Measurements from ENCODE around the gene PDSS2.
"Not testable (repeated sequence)": the region's sequence is repeated elsewhere in the genome, so short reads cannot be mapped to it uniquely, and the experiment has no call there.

Gene PDSS2

GRCh38 chr6:107124934-107125348 is 334.4 kb downstream of the PDSS2 start:
- peaks cover 30% of the 10 kb centered on the region for H3K4me1 ChIP-seq (ENCODE audit: insufficient read depth, low read length)
- H3K9ac ChIP-seq (ENCODE audit: low read depth, low read length) = no peak overlapping the region
- 28% methylated on average over 3 of the region's 4 CpGs for WGBS
- H3K4me3 ChIP-seq (ENCODE audit: low read length) = no peak overlapping the region
- peak overlapping the region; percentile 65; the same call in 1 of the 2 replicates for H3K27ac ChIP-seq (ENCODE audit: low read depth, low read length)
- H3K36me3 ChIP-seq (ENCODE audit: insufficient read depth, low read length) = no peaks in the 10 kb centered on the region
- no peaks in the 10 kb centered on the region for H3K9me3 ChIP-seq (ENCODE audit: insufficient read depth, low read depth, low read length)
- no peaks in the 10 kb centered on the region for H3K27me3 ChIP-seq (ENCODE audit: insufficient read depth, low read length)

GRCh38 chr6:107123501-107123900 is 335.9 kb downstream of the PDSS2 start:
- no peaks in the 10 kb centered on the region for H3K27me3 ChIP-seq (ENCODE audit: insufficient read depth, low read length)
- H3K4me3 ChIP-seq (ENCODE audit: low read length) = no peak overlapping the region
- no peaks in the 10 kb centered on the region for H3K9me3 ChIP-seq (ENCODE audit: insufficient read depth, low read depth, low read length)
- no peaks in the 10 kb centered on the region for H3K36me3 ChIP-seq (ENCODE audit: insufficient read depth, low read length)
- H3K27ac ChIP-seq (ENCODE audit: low read depth, low read length) = no peak overlapping the region
- WGBS = 97% methylated on average over 6 of the region's 6 CpGs
- H3K4me1 ChIP-seq (ENCODE audit: insufficient read depth, low read length) = peaks cover 28% of the 10 kb centered on the region
- H3K9ac ChIP-seq (ENCODE audit: low read depth, low read length) = no peak overlapping the region

GRCh38 chr6:107122748-107123147 is 336.6 kb downstream of the PDSS2 start:
- H3K9me3 ChIP-seq (ENCODE audit: insufficient read depth, low read depth, low read length) = no peaks in the 10 kb centered on the region
- WGBS = 92% methylated on average over 4 of the region's 4 CpGs
- H3K4me1 ChIP-seq (ENCODE audit: insufficient read depth, low read length) = peaks cover 34% of the 10 kb centered on the region
- no peaks in the 10 kb centered on the region for H3K36me3 ChIP-seq (ENCODE audit: insufficient read depth, low read length)
- H3K9ac ChIP-seq (ENCODE audit: low read depth, low read length) = no peak overlapping the region
- no peaks in the 10 kb centered on the region for H3K27me3 ChIP-seq (ENCODE audit: insufficient read depth, low read length)
- no peak overlapping the region for H3K27ac ChIP-seq (ENCODE audit: low read depth, low read length)
- no peak overlapping the region for H3K4me3 ChIP-seq (ENCODE audit: low read length)

GRCh38 chr6:107121964-107122495 is 337.3 kb downstream of the PDSS2 start:
- Histone ChIP-seq H3K4me1 (ENCODE audit: insufficient read depth, low read length) (peaks cover 42% of the 10 kb centered on the region), H3K27ac (ENCODE audit: low read depth, low read length) (no peak overlapping the region), H3K9me3 (ENCODE audit: insufficient read depth, low read depth, low read length) (no peaks in the 10 kb centered on the region), H3K4me3 (ENCODE audit: low read length) (no peak overlapping the region), H3K9ac (ENCODE audit: low read depth, low read length) (no peak overlapping the region), H3K36me3 (ENCODE audit: insufficient read depth, low read length) (no peaks in the 10 kb centered on the region), H3K27me3 (ENCODE audit: insufficient read depth, low read length) (no peaks in the 10 kb centered on the region)
- WGBS = 95% methylated on average over 8 of the region's 8 CpGs

- WGBS = 85% methylated on average over 5 of the region's 6 CpGs
- H3K4me3 ChIP-seq (ENCODE audit: low read length) = no peak overlapping the region
- H3K9ac ChIP-seq (ENCODE audit: low read depth, low read length) = no peak overlapping the region
- H3K27ac ChIP-seq (ENCODE audit: low read depth, low read length) = no peak overlapping the region
- no peaks in the 10 kb centered on the region for H3K9me3 ChIP-seq (ENCODE audit: insufficient read depth, low read depth, low read length)
- H3K4me1 ChIP-seq (ENCODE audit: insufficient read depth, low read length) = peaks cover 44% of the 10 kb centered on the region
- no peaks in the 10 kb centered on the region for H3K36me3 ChIP-seq (ENCODE audit: insufficient read depth, low read length)
- H3K27me3 ChIP-seq (ENCODE audit: insufficient read depth, low read length) = no peaks in the 10 kb centered on the region
Observed at GRCh38 chr6:107121266-107121665, 338.1 kb downstream of the PDSS2 start.

GRCh38 chr6:107120404-107120803 is 339.0 kb downstream of the PDSS2 start:
- Histone ChIP-seq H3K27ac (ENCODE audit: low read depth, low read length) (no peak overlapping the region), H3K4me1 (ENCODE audit: insufficient read depth, low read length) (peaks cover 43% of the 10 kb centered on the region), H3K27me3 (ENCODE audit: insufficient read depth, low read length) (no peaks in the 10 kb centered on the region), H3K4me3 (ENCODE audit: low read length) (no peak overlapping the region), H3K9ac (ENCODE audit: low read depth, low read length) (no peak overlapping the region), H3K9me3 (ENCODE audit: insufficient read depth, low read depth, low read length) (no peaks in the 10 kb centered on the region), H3K36me3 (ENCODE audit: insufficient read depth, low read length) (no peaks in the 10 kb centered on the region)
- 96% methylated on average over 4 of the region's 4 CpGs for WGBS

- Histone ChIP-seq H3K36me3 (ENCODE audit: insufficient read depth, low read length) (no peaks in the 10 kb centered on the region), H3K27me3 (ENCODE audit: insufficient read depth, low read length) (no peaks in the 10 kb centered on the region), H3K4me3 (ENCODE audit: low read length) (no peak overlapping the region), H3K27ac (ENCODE audit: low read depth, low read length) (peak overlapping the region; percentile 100; the same call in 1 of the 2 replicates), H3K9ac (ENCODE audit: low read depth, low read length) (peak overlapping the region; percentile 36), H3K9me3 (ENCODE audit: insufficient read depth, low read depth, low read length) (no peaks in the 10 kb centered on the region), H3K4me1 (ENCODE audit: insufficient read depth, low read length) (peaks cover 32% of the 10 kb centered on the region)
- WGBS = 65% methylated on average over 2 of the region's 2 CpGs
Observed at GRCh38 chr6:107118976-107119375, 340.4 kb downstream of the PDSS2 start.

GRCh38 chr6:107118540-107118939 is 340.8 kb downstream of the PDSS2 start:
- 86% methylated on average over 9 of the region's 9 CpGs for WGBS
- not testable (repeated sequence) for H3K4me3 ChIP-seq (ENCODE audit: low read length); H3K27me3 ChIP-seq (ENCODE audit: insufficient read depth, low read length); H3K9ac ChIP-seq (ENCODE audit: low read depth, low read length); H3K36me3 ChIP-seq (ENCODE audit: insufficient read depth, low read length); H3K9me3 ChIP-seq (ENCODE audit: insufficient read depth, low read depth, low read length)
- H3K4me1 ChIP-seq (ENCODE audit: insufficient read depth, low read length) = peaks cover 36% of the 10 kb centered on the region
- peak overlapping the region; percentile 100; the same call in 1 of the 2 replicates for H3K27ac ChIP-seq (ENCODE audit: low read depth, low read length)

GRCh38 chr6:107116931-107117330 is 342.4 kb downstream of the PDSS2 start:
- WGBS = 0% methylated on average over 6 of the region's 7 CpGs
- Histone ChIP-seq H3K9me3 (ENCODE audit: insufficient read depth, low read depth, low read length) (no peaks in the 10 kb centered on the region), H3K36me3 (ENCODE audit: insufficient read depth, low read length) (no peaks in the 10 kb centered on the region), H3K9ac (ENCODE audit: low read depth, low read length) (peak overlapping the region; percentile 27; the same call in 1 of the 2 replicates), H3K4me3 (ENCODE audit: low read length) (peak overlapping the region; percentile 54), H3K4me1 (ENCODE audit: insufficient read depth, low read length) (peaks cover 41% of the 10 kb centered on the region), H3K27me3 (ENCODE audit: insufficient read depth, low read length) (no peaks in the 10 kb centered on the region), H3K27ac (ENCODE audit: low read depth, low read length) (peak overlapping the region; percentile 100)

GRCh38 chr6:107116328-107116892 is 343.0 kb downstream of the PDSS2 start:
- Histone ChIP-seq H3K27ac (ENCODE audit: low read depth, low read length) (peak overlapping the region; percentile 100), H3K4me3 (ENCODE audit: low read length) (peak overlapping the region; percentile 54), H3K36me3 (ENCODE audit: insufficient read depth, low read length) (no peaks in the 10 kb centered on the region), H3K4me1 (ENCODE audit: insufficient read depth, low read length) (peaks cover 36% of the 10 kb centered on the region), H3K9ac (ENCODE audit: low read depth, low read length) (peak overlapping the region; percentile 100), H3K27me3 (ENCODE audit: insufficient read depth, low read length) (no peaks in the 10 kb centered on the region), H3K9me3 (ENCODE audit: insufficient read depth, low read depth, low read length) (no peaks in the 10 kb centered on the region)
- under 1% methylated on average over 12 of the region's 15 CpGs for WGBS

- Histone ChIP-seq H3K4me1 (ENCODE audit: insufficient read depth, low read length) (peaks cover 34% of the 10 kb centered on the region), H3K9me3 (ENCODE audit: insufficient read depth, low read depth, low read length) (no peaks in the 10 kb centered on the region)
- under 1% methylated on average over 45 of the region's 45 CpGs for WGBS
Observed at GRCh38 chr6:107115695-107116327, 343.6 kb downstream of the PDSS2 start.

More at GRCh38 chr6:107115695-107116327, 343.6 kb downstream of the PDSS2 start:
- Histone ChIP-seq H3K4me3 (ENCODE audit: low read length) (peak overlapping the region; percentile 54), H3K36me3 (ENCODE audit: insufficient read depth, low read length) (no peaks in the 10 kb centered on the region), H3K9ac (ENCODE audit: low read depth, low read length) (peak overlapping the region; percentile 100), H3K27ac (ENCODE audit: low read depth, low read length) (peak overlapping the region; percentile 100), H3K27me3 (ENCODE audit: insufficient read depth, low read length) (no peaks in the 10 kb centered on the region)

Data from HUES64 (cell line).